OCI-LY1 (cell line): ENCODE data around the gene C18orf32.

Experiments used
- CTCF ChIP-seq: fragments of 200-600 bp; sonication (generic), shearing (Covaris generic); IDR thresholded peaks from 2 replicates; pipeline ENCODE4 v1.5.1; 2017; ENCODE audit warnings: mild to moderate bottlenecking, antibody characterized with exemption, low read length, moderate library complexity, mixed read lengths
- EZH2 ChIP-seq: fragments of 200-600 bp; sonication (generic), shearing (Covaris generic); IDR thresholded peaks from 2 replicates; pipeline ENCODE4 v1.8.0; 2017; ENCODE audit warnings: borderline replicate concordance, mixed run types, mild to moderate bottlenecking, antibody characterized with exemption, low read length, moderate library complexity, mixed read lengths

GRCh38 chr18:49495076-49495475 lies 8.0 kb upstream of the C18orf32 start:
- TF ChIP-seq CTCF (no peak), EZH2 (no peak)
